ENCODE data around the gene CBR4.

DNA sequence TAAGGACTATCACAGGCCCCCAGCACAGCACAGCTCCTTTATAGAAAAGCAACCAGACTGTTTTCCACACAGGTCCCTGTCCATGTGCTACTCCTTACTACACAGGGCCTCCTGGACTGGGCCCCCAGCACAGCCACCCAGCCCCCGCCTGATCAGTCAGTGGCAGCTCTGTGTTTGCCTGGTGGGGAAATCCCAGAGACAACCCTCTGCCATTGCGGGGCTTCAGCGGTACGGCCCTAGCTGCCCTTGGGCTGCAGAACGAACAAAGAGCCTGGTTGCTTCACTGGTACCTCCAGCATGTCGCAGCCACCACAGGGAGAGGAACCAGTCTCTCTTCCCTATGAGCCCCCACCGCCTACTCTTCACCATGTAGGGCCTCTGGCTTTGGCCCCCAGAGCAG lies 30.7 kb downstream of the CBR4 start:
- TF ChIP-seq, protein P1, sequence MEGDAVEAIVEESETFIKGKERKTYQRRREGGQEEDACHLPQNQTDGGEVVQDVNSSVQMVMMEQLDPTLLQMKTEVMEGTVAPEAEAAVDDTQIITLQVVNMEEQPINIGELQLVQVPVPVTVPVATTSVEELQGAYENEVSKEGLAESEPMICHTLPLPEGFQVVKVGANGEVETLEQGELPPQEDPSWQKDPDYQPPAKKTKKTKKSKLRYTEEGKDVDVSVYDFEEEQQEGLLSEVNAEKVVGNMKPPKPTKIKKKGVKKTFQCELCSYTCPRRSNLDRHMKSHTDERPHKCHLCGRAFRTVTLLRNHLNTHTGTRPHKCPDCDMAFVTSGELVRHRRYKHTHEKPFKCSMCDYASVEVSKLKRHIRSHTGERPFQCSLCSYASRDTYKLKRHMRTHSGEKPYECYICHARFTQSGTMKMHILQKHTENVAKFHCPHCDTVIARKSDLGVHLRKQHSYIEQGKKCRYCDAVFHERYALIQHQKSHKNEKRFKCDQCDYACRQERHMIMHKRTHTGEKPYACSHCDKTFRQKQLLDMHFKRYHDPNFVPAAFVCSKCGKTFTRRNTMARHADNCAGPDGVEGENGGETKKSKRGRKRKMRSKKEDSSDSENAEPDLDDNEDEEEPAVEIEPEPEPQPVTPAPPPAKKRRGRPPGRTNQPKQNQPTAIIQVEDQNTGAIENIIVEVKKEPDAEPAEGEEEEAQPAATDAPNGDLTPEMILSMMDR (conservative IDR thresholded peaks at IDR 0.05 in 1 of 2, IDR thresholded peaks at IDR 0.05 in 1 of 2; ENCODE audit: low read depth in 1 of 2, low read length in 2 of 2) = no peak
- TF ChIP-seq EZH2 (IDR thresholded peaks at IDR 0.05; ENCODE audit: low read length, missing control alignments) = no peak
